ENCODE results near the gene SEMA5B.

Gene SEMA5B

DNA sequence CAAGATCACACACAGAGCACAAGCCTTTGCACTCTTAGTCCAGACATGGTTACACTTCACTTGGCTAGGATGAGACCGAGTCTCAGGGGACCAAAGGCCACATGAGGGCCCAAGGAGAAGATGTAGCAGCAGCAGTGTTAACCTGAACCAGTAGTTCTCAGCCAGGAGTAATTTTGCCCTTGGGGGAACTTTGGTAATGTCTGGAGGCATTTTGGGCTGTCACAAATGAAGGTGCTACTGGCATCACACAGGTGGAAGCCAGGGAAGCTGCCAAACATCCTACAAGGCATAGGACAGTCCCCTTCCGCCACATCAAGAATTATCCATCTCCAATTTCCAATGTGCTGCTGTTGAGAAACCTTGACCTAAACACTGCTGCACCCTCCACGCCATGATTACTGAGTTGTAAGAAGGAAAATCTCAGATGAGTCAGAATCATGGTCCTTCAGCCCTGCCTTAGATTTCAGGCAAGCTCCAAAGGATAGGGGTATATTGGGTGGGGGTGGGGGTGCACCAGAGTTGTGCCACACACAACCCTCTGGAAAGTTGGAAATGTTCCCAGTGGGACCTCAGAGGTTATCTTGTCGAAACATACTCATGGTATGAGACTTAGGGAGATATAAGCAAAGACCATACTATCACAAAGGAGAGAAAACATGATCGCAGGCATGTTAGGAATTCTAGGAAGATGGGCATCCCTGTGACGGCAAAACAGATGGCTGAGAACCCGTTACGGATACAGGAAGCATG lies 36.2 kb downstream of the SEMA5B start:
- no peak for DNase-seq

DNA sequence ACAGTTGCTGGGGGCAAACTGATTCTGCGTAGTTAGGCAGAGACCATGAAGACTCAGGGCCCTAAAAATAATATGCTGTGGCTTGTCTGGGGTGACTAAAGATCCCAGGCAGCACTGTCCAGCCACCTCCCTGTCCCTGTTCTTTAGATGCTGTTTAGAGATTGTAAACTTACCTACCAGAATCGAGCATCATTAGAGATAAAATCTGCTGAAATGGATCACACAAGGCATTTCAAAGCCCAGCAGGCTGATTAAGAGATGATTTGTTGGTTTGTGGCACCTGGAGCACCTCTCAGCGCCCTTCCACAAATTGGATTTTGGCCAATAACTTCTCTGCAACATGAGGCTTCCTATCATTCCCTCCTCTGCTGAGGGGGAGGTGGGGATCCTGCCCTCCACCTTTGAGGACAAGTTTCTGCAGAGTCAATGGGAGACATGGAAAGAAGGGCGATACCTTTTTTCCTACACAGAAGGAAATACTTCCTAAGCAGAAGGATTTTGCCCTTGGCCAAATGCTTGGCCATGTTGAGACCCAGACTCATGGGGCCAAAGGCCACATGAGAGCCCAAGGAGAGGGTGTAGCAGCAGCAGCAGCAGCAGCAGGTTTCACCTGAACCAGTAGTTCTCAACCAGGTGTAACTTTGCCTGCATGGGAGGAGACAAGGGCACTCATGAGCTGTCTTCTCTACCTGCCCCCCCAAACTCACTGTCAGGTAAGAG lies 37.5 kb downstream of the SEMA5B start:
- DNase-seq = no peak

DNA sequence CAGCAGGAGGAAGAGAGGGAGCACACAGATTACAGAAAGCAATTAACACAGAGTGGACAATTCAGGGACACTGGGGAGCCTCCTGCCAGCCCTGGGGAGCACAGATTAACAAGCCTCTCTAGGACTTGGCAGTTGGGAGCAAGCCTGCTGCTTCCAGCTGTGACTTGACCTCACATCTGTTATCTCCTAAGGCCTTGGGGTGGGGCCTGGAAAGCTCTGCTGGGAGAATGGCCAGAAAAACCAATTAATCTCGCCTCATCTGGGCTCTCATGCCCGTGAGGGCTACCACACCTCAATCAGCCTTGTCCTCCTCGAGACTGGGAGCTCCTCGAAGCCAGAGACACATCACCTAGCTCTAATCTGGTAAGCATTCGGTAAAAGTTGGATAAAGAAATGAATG lies 39.1 kb downstream of the SEMA5B start:
- no peak for DNase-seq

DNA sequence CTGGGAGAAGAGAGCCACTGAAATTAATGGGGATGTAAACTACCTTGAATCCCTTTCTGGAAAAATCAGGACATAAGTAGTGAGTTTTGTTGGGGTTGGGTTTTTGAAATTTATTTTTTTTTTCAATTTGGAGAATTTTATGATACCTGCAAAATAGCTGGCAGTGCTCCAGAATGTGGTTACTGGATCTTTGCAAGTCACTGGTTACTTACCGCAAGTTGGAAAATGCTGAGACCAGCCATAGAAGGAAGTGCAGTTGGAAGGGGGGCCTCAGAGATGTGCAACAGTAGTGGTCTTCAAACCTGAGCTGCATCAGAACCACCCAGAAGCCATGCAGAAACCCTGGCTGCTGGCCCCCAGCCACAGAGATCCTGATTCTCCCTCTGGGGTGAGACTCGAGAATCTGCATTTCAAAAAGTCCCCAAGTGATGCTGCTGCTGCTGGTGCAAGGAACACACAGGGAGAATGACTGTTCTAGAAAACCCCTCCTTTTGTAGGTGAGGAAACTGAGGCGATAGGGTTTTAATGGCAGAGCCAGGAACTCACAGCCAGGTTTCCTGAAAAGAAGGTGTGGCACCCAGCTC lies 39.7 kb downstream of the SEMA5B start:
- DNase-seq = no peak

DNA sequence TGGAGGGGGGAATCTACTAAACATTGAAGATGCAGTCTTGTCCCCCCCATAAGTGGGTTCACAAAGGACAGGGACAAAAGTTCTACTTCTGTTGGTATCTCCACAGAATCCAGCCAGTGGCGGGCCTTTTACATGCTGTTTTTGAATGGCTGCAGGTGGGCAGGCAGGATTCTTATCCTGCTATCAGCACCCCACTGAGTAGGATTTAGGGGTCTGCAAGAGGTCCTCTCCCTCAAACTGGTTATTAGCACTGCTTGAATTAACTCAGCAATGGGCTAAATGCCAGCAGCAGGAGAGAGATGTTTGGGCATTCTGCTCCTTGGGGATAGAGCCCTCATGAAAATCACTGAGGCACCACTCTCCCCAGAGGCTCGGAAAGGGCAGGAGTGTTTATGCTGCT lies 40.3 kb downstream of the SEMA5B start:
- DNase-seq = no peak

DNA sequence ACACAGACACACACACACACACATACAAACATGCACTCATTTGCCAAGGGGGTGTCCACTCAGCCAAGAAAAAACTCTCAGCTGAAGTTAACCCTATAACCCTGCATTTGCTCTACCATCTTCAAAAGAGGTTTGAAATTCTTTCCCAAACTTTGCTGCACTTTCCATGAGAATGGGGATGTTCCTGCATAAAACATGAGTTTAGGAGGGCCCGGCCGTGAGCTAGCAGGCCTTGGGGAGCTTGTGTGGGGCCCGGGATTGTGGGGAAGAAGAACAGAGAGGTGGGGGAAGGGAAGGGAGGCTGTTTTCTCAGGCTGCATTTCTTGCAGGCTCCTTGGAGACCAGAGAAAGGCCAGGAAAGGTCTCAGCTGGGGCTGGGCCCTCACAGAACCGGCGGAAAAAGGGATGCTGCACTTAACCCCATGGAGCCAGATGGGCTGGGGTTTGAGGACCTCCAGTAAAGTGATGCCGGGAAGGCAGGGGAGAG lies 40.8 kb downstream of the SEMA5B start:
- DNase-seq = no peak

DNA sequence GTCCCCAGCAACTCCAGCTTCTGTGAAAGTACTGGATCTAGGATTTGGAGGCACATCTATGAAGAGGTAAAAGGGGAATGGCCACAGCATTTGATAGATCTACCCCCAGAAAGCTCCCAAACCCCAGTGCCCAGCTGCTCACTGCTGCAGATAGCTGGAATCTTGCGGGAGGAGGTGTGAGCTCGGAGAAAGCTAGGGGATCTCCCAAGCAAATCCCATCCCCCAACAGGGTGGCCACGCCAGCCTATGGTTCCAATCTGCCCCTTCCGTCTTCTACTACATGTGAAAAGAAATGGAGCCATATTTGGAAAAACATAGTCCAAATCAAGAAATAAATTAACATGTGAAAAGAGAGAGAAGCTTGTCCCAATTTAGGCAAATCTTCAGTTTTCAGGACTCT lies 42.0 kb downstream of the SEMA5B start:
- no peak for DNase-seq

DNA sequence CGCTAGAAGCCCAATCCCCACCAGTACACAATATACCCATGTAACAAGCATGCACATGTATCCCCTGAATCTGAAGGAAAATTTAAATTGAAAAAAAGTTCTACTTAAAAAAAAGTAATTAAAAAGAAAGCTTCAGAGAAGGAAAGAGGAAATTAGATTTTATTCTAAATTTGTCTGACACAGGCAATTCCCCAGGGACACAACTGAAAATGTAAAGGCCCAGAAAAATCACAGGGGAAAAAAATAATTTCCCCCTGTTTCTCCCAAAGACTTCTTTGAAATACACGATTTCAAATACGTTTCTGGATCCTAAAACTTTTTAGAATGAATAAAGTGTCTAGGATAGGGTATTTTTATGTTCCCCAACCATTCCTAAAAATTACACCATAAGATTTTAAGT lies 42.9 kb downstream of the SEMA5B start:
- no peak for DNase-seq

DNA sequence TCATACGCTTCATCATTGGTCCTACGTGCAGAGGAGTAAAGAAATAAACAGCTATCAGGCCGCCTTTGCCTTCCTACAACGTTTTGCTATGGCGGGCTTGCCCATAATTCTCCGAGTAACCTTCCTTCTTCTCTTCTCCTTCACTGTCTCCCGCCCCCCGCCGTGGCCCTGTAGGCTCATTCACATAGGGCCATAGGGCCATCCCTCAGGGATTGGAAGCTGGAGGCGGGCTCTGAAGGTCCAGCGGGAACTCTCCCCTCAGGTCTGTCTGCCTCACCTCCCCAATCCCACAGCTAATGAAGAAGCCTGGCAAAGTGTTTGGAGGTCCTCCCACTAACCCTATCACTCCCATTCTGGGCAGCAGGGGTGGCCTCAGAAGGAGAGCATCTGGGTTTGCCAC lies 43.6 kb downstream of the SEMA5B start:
- no peak for DNase-seq

DNA sequence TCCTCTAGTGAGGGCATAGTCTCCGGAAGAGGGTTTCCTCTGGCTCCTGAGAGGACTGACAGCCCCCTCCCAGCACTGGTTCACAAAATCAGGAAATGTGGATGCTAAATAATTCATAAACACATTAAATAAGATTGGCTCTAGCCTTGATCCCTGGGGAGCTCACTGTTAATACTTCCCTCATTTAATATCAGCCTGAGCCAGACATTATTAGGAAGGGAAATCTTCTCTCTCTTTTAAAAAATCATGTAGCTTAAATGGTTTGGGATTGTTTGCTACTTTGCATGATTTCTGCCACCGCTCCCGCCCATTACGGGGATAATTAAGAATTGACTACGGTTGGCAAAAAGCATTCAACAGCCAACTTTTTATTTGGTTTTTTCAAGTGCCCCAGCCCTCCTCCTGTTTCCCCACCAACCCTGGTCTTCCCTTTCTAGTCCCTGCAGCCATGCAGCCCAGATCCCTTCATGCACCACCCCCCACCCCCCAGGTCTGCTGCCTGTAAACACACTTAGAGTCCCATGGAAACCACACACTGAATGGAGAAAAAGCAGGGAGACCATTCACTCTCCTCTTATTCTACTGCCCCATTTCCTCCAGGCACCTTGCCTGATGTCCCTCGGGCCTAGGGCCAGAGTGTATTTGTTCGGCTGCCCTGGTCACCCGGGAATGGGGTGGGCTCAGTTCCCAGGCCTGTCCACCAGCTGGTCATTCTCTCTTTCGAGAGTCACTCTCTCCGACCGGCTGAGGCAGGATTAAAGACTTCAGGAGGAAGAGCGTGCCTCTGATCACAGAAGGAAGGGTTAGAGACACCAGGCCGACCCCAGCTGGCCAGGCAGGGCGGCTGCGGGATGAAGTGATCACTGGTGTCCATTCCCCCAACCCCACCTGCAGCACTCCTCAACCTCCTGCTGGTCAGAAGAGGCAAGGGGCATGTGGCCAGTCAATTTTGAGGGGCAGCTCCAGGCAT lies 45.1 kb downstream of the SEMA5B start:
- DNase-seq = no peak

DNA sequence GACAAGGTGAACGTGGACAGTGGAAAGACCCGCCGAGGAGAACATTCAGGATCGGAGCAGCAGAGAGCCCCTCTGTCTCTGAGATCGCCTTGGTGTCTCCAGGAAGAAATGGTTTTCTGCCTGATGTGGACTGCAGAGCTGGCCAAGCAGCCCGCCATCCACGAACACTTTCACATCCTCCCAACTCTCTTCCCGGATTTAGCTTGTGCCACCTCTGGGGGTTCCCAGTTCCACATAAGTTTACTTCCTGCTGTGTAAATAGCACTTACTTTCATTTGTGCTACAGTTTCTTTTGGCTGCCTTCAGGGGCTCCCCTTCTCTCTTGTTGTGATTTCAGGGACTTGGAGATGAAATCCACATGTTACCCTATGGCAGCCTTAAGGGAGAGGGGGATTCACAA lies 48.4 kb downstream of the SEMA5B start:
- DNase-seq = no peak

DNA sequence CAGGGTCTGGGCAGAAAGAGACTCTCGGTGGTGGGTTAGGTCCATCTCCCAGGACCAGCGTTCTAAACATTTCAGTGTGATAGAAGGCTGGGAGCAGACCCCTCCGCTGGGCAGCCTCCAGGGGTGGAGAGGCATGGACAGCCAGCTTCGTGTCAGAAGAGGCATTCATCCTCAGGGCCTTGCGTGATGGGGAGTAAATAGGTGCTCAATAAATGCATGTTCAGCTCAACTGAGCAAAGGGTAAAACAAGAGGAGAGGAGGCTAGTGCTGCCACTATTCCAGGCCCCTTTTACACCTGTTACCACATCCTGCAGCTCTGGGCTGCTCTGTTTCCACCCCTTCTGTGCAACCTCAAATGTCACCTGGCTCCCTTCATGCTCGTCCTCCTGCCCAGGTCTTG lies 49.0 kb downstream of the SEMA5B start:
- no peak for DNase-seq

DNA sequence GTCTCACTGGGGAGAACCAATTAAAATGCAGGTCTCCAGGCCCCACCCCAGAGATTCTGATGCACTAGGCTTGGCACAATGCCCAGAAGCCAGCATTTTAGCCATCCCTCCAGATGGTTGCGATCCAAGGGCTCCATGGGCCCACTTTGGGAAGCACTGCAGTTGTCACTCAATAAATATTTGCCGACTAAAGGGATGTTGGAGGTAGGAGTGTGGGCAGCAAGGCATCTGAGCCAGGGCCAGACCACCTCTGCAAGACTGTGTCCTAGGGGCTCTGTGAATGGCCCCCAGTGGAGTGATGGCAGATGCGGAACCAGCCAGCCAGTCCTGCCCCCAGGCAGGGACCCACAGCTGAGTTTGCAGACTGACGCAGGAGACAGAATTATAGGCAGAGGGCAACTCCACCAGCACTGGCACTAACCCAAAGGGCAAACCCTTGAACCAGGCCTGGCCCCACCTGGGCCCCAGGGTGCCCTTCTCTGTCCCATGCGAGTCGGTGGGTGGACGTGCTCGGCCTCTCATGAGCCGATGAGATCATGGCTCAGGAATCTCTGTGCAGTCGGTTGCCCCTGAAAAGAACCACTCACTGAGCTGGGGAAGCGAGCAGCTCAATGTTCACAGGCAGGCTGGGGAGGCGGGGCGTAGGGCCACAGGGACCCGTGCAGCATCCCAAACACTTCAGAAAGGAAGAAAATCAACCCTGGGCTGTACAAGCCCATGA lies 49.7 kb downstream of the SEMA5B start:
- DNase-seq = no peak

DNA sequence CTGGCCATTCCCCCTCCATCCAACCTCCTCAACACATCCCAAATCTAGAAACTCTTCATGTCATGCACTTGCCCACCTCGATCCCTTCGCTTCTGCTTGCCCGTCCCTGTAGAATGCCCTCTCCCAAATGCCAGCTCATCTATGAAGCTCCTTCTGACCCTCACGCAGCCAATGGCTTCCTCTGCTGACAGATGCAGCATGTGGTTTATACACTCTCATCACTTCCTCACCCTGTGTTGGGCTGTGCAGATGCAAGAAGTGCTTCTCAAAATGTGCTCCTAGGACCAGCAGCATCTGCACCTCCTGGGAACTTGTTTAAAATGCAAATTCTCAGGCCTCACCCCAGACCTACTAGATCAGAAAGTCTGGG lies 51.7 kb downstream of the SEMA5B start:
- DNase-seq = peak in 1 of 2 donors; percentile 12

DNA sequence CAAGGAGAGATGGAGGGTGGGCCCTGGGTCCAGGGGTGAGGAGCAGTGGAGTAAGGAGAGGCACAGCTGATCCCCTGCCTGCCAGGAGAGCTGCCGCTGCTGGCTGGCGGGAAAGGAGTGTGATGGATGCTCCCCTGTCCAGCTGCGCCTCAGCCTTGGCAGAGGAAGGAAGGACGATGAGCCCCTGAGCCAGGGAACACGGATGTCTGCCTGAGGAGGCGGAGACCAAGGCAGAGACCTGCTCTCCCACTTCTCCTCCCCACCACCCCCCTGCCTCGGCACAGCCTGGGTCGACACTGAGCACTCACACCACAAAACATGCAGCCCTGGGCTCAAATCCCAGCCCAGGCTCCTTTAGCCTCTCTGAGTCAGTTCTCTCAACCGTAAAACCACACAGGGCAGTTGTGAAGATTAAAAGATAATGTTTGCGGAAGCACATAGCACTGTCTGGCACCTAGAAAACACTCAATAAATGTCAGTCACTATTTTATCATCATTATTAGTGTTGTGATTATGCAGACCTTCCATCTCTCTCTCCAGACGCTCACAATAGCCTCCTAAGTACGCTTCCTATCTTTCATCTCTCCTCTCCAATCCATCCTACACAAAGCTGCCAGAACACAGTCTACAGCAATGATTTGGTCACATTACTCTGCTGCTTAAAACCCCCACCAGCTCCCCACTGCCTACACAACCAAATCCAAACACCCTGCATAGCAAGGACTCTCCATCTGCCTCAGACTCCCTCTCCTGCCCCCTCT lies 52.2 kb downstream of the SEMA5B start:
- DNase-seq = peak in 1 of 2 donors; percentile 10

DNA sequence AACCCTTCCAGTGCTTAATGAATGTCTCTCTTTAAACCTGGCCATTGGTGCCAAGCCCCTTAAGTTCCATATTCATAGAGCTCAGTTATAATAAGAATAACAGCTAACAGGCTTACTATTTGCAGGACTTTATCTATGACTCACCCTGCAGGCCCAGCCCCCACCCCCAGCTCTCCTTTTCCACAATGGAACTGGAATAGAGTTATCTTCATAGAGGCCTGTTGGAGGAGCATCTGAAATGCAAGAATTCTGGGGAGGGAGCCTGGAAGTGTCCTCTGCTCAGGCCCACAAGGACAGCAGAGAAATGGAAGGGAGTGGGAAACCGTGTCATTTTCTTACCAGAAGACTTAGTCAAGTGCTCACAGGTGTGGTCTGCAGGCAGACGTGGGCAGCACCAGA lies 52.8 kb downstream of the SEMA5B start:
- no peak for DNase-seq

DNA sequence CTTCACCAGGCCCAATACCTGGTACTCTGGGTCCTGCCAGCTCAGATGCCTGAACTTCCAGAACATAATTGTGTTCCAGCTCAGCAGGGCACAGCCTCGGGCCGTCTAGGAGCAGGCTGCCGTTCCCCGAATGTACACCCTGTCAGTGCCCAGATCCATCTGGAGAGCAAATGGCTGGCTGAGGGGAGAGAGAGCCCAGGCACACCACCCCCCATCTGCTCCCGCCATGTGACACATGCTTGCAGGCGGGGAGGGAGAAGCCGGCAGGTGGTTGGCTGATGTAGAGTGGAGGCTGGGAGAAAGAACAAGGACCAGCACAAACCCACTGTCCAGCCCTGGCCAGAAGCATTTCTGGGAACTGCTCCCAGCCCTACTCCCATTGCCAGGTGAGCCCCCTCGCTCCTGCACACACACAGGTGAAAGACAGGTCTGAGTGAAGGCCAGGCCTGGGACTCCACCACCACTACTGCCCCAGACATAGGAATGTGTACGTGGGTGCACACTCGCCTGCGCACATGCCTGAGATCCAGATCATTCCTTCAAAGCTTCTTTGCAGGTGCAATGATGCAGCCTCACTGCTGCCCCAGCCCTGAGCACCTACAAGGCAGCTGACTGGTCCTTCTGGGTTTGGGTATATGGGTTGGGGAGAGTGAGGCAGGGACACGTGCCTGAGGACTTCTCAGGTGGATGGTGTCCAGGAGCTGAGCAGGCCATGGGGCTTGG lies 53.5 kb downstream of the SEMA5B start:
- no peak for DNase-seq

DNA sequence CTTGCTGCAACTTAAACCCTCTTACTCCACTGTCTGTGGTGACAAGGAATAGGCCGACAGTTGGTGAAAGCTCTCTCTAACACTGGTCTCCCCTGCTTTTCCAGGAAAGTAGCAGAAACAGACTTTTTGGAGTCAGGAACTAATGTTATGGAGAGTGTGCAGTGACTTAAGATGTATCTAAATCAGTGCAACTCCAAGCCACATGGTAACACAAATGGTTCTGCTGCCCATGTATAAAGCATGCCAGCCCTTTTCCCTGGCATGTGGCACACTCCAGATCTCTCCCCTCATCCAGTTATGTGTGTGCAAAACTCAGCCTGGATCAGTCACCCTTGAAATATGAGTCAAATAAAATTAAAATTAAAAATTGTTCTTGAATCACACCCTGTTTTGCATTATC lies 55.4 kb downstream of the SEMA5B start:
- no peak for DNase-seq

DNA sequence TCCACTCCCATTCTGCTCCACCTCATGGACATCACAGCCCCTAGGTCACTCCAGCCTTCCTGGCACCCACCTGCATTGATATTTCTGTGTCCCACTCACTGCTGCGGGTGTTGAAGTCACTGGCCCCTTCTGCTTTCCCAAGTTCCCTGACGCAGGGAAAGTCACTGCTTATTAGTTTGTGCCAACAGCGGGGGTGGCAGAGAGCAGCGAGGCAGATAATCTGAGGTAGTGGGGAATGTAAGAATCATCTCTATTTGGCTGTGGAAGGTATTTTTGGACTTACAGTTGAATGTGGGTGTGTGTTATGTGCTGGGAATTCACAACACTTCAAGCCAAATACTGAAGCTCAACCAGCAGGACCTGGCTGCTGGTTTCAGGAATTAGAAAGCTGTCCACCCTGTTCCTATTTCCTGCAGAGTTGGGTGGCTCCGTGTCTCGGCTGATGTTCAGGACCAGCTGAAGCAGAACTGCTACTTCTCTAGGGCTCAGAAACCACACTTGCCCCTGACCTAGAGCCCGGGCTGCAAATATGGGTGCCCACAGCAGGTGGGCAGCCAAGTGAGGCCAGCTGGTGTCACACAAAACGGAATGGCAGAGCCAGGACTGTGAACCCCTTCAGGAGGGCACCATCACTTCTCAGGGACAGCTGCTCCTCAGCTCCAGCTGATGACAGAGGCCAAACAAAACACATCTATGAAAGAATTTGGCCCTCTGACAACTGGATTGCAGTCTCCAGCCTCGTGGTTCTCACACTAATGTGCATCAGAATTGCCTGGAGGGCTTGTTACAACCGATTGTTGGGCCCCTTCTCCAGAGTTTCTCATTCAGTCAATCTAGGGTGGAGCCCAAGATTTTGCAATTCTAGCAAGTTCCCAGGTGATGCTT lies 57.7 kb downstream of the SEMA5B start:
- no peak for DNase-seq

DNA sequence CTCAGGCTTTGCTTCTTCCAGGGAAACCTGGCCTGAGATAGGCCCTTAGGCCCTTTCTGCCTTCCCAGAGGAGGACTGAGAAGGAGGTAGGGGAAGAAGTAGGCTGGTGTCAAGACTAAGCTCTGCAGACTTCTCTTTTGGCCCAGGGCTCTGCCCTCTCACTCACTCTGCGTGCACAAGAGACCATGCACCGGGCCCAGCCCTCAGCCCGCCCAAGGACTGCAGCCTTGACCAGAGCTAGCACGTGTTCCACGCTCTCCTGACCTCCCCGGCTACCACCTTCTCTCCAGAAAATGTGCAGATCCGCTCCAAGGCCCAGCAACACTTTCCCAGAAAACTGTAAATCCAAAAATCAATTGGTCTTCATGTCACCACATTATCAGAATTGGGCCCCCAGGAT lies 59.8 kb downstream of the SEMA5B start:
- no peak for DNase-seq
